Raji (cell line): ENCODE data around the gene USP17L15.
"Not testable (repeated sequence)": the region's sequence is repeated elsewhere in the genome, so short reads cannot be mapped to it uniquely, and the experiment has no call there.

Experiments used
- POLR2A ChIP-seq: IDR thresholded peaks from 2 replicates; pipeline ENCODE4 v1.6.1; 2011; ENCODE audit warnings: low read depth, low read length, control low read depth; ENCODE audit not compliant: insufficient read depth

USP17L15 gene, protein sequence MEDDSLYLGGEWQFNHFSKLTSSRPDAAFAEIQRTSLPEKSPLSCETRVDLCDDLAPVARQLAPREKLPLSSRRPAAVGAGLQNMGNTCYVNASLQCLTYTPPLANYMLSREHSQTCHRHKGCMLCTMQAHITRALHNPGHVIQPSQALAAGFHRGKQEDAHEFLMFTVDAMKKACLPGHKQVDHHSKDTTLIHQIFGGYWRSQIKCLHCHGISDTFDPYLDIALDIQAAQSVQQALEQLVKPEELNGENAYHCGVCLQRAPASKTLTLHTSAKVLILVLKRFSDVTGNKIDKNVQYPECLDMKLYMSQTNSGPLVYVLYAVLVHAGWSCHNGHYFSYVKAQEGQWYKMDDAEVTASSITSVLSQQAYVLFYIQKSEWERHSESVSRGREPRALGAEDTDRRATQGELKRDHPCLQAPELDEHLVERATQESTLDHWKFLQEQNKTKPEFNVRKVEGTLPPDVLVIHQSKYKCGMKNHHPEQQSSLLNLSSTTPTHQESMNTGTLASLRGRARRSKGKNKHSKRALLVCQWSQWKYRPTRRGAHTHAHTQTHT

DNA sequence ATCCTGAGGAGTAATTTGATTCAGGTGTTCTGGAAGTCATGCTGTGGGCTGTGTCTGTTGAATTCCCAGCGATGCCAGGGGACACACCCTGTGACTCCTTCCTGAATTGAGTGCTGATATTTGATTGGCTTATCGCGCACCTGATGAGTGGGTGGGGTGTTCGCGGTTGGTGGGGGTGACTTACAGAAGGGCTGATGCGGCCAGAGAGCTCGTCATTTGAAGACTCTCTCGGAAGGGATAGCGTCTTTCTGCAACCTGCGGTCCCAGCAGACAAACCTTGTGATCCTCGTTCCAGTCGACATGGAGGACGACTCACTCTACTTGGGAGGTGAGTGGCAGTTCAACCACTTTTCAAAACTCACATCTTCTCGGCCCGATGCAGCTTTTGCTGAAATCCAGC is at the start of gene USP17L15:
TSS of gene USP17L15 (plus strand) at position 301 of the 400 bp plus-strand sequence. CDS start at position 301, 0 bp downstream.
- TF ChIP-seq POLR2A, result not testable (repeated sequence)

DNA sequence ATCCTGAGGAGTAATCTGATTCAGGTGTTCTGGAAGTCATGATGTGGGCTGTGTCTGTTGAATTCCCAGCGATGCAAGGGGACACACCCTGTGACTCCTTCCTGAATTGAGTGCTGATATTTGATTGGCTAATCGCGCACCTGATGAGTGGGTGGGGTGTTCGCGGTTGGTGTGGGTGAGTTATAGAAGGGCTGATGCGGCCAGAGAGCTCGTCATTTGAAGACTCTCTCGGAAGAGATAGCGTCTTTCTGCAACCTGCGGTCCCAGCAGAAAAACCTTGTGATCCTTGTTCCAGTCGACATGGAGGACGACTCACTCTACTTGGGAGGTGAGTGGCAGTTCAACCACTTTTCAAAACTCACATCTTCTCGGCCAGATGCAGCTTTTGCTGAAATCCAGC is 23.8 kb upstream of the USP17L15 start, which contains the start of gene USP17L10:
TSS of gene USP17L10 (plus strand) at position 301 of the 400 bp plus-strand sequence. CDS start at position 301, 0 bp downstream.
- TF ChIP-seq POLR2A, result not testable (repeated sequence)

DNA sequence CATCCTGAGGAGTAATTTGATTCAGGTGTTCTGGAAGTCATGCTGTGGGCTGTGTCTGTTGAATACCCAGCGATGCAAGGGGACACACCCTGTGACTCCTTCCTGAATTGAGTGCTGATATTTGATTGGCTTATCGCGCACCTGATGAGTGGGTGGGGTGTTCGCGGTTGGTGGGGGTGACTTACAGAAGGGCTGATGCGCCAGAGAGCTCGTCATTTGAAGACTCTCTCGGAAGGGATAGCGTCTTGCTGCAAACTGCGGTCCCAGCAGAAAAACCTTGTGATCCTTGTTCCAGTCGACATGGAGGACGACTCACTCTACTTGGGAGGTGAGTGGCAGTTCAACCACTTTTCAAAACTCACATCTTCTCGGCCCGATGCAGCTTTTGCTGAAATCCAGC is 19.1 kb upstream of the USP17L15 start, which contains the start of gene USP17L11:
TSS of gene USP17L11 (plus strand) at position 301 of the 400 bp plus-strand sequence. CDS start at position 301, 0 bp downstream.
- TF ChIP-seq POLR2A, result not testable (repeated sequence)

DNA sequence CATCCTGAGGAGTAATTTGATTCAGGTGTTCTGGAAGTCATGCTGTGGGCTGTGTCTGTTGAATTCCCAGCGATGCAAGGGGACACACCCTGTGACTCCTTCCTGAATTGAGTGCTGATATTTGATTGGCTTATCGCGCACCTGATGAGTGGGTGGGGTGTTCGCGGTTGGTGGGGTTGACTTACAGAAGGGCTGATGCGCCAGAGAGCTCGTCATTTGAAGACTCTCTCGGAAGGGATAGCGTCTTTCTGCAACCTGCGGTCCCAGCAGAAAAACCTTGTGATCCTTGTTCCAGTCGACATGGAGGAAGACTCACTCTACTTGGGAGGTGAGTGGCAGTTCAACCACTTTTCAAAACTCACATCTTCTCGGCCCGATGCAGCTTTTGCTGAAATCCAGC is 14.3 kb upstream of the USP17L15 start, which contains the start of gene USP17L12:
TSS of gene USP17L12 (plus strand) at position 301 of the 400 bp plus-strand sequence. CDS start at position 301, 0 bp downstream.
- TF ChIP-seq POLR2A, result not testable (repeated sequence)

DNA sequence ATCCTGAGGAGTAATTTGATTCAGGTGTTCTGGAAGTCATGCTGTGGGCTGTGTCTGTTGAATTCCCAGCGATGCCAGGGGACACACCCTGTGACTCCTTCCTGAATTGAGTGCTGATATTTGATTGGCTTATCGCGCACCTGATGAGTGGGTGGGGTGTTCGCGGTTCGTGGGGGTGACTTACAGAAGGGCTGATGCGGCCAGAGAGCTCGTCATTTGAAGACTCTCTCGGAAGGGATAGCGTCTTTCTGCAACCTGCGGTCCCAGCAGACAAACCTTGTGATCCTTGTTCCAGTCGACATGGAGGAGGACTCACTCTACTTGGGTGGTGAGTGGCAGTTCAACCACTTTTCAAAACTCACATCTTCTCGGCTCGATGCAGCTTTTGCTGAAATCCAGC is 9.6 kb upstream of the USP17L15 start, which contains the start of gene USP17L13:
TSS of gene USP17L13 (plus strand) at position 301 of the 400 bp plus-strand sequence. CDS start at position 301, 0 bp downstream.
- TF ChIP-seq POLR2A, result not testable (repeated sequence)

DNA sequence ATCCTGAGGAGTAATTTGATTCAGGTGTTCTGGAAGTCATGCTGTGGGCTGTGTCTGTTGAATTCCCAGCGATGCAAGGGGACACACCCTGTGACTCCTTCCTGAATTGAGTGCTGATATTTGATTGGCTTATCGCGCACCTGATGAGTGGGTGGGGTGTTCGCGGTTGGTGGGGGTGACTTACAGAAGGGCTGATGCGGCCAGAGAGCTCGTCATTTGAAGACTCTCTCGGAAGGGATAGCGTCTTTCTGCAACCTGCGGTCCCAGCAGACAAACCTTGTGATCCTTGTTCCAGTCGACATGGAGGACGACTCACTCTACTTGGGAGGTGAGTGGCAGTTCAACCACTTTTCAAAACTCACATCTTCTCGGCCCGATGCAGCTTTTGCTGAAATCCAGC is 9.4 kb downstream of the USP17L15 start, which contains the start of gene USP17L17:
TSS of gene USP17L17 (plus strand) at position 301 of the 400 bp plus-strand sequence. CDS start at position 301, 0 bp downstream.
- not testable (repeated sequence) for TF ChIP-seq POLR2A

DNA sequence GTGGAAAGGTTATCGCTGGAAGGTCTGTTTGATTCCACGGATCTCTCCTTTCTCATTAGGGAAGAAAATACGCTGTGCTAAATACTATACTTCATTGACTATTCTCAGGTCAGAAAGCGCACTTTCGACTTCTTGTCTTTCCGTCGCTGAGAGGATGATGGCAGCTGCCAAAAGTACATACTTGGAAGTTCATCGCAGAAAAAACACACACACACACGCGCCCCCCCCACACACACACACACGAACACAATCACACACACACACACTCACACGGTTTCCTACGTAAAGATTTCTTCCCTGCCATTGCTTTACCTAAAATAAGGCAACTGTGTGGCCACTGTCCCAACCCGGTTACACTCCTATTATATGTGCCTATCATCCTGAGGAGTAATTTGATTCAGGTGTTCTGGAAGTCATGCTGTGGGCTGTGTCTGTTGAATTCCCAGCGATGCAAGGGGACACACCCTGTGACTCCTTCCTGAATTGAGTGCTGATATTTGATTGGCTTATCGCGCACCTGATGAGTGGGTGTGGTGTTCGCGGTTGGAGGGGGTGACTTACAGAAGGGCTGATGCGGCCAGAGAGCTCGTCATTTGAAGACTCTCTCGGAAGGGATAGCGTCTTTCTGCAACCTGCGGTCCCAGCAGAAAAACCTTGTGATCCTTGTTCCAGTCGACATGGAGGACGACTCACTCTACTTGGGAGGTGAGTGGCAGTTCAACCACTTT is 13.9 kb downstream of the USP17L15 start, which contains the start of gene USP17L18:
TSS of gene USP17L18 (plus strand) at position 678 of the 728 bp plus-strand sequence. CDS start at position 678, 0 bp downstream.
- TF ChIP-seq POLR2A, result not testable (repeated sequence)

DNA sequence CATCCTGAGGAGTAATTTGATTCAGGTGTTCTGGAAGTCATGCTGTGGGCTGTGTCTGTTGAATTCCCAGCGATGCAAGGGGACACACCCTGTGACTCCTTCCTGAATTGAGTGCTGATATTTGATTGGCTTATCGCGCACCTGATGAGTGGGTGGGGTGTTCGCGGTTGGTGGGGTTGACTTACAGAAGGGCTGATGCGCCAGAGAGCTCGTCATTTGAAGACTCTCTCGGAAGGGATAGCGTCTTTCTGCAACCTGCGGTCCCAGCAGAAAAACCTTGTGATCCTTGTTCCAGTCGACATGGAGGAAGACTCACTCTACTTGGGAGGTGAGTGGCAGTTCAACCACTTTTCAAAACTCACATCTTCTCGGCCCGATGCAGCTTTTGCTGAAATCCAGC is 18.9 kb downstream of the USP17L15 start, which contains the start of gene USP17L19:
TSS of gene USP17L19 (plus strand) at position 301 of the 400 bp plus-strand sequence. CDS start at position 301, 0 bp downstream.
- not testable (repeated sequence) for TF ChIP-seq POLR2A

DNA sequence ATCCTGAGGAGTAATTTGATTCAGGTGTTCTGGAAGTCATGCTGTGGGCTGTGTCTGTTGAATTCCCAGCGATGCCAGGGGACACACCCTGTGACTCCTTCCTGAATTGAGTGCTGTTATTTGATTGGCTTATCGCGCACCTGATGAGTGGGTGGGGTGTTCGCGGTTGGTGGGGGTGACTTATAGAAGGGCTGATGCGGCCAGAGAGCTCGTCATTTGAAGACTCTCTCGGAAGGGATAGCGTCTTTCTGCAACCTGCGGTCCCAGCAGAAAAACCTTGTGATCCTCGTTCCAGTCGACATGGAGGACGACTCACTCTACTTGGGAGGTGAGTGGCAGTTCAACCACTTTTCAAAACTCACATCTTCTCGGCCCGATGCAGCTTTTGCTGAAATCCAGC is 23.6 kb downstream of the USP17L15 start, which contains the start of gene USP17L20:
TSS of gene USP17L20 (plus strand) at position 301 of the 400 bp plus-strand sequence. CDS start at position 301, 0 bp downstream.
- TF ChIP-seq POLR2A, result not testable (repeated sequence)

DNA sequence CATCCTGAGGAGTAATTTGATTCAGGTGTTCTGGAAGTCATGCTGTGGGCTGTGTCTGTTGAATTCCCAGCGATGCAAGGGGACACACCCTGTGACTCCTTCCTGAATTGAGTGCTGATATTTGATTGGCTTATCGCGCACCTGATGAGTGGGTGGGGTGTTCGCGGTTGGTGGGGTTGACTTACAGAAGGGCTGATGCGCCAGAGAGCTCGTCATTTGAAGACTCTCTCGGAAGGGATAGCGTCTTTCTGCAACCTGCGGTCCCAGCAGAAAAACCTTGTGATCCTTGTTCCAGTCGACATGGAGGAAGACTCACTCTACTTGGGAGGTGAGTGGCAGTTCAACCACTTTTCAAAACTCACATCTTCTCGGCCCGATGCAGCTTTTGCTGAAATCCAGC is 28.4 kb downstream of the USP17L15 start, which contains the start of gene USP17L21:
TSS of gene USP17L21 (plus strand) at position 301 of the 400 bp plus-strand sequence. CDS start at position 301, 0 bp downstream.
- not testable (repeated sequence) for TF ChIP-seq POLR2A

DNA sequence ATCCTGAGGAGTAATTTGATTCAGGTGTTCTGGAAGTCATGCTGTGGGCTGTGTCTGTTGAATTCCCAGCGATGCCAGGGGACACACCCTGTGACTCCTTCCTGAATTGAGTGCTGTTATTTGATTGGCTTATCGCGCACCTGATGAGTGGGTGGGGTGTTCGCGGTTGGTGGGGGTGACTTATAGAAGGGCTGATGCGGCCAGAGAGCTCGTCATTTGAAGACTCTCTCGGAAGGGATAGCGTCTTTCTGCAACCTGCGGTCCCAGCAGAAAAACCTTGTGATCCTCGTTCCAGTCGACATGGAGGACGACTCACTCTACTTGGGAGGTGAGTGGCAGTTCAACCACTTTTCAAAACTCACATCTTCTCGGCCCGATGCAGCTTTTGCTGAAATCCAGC is 33.1 kb downstream of the USP17L15 start, which contains the start of gene USP17L22:
TSS of gene USP17L22 (plus strand) at position 301 of the 400 bp plus-strand sequence. CDS start at position 301, 0 bp downstream.
- not testable (repeated sequence) for TF ChIP-seq POLR2A
